Testis (tissue), 2 donors: ENCODE measurements around the gene TIGD3.

Experiments
- POLR2A ChIP-seq: fragments of 450-650 bp; IDR thresholded peaks from one replicate; pipeline ENCODE4 v1.6.1; 2017; ENCODE audit warnings: antibody characterized with exemption, mild to moderate bottlenecking, moderate library complexity
- TF ChIP-seq, protein P1 (sequence below), 3 experiments: fragments of 450-650 bp in 2 of 3; fragments of 200-600 bp in 1 of 3; sonication (generic) in 1 of 3; IDR thresholded peaks; one replicate each; pipeline ENCODE4 v1.5.1; 2016 to 2019; ENCODE audit warnings: antibody characterized with exemption in 3 of 3, mild to moderate bottlenecking in 2 of 3, moderate library complexity in 1 of 3

DNA sequence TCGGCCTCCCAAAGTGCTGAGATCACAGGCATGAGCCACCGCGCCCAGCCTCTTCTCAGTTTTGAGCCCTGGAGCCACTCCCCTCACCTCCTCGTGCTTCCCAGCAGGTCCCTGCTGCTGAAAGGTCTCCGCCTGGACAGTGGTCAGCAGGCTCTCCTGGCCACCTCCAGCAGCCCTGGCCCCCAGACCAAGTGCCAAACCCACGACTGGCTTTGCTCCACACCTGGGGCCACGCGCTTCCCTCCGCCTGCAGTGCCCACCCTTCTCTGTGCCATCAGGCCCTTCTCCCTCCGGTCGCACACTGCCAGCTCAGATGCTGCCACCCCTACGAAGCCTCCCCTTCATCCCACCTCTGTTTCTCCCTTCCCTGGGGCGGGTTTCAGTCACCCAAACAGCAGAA, 44.7 kb downstream of the TIGD3 start:
- no peak for TF ChIP-seq POLR2A
- TF ChIP-seq, protein P1, sequence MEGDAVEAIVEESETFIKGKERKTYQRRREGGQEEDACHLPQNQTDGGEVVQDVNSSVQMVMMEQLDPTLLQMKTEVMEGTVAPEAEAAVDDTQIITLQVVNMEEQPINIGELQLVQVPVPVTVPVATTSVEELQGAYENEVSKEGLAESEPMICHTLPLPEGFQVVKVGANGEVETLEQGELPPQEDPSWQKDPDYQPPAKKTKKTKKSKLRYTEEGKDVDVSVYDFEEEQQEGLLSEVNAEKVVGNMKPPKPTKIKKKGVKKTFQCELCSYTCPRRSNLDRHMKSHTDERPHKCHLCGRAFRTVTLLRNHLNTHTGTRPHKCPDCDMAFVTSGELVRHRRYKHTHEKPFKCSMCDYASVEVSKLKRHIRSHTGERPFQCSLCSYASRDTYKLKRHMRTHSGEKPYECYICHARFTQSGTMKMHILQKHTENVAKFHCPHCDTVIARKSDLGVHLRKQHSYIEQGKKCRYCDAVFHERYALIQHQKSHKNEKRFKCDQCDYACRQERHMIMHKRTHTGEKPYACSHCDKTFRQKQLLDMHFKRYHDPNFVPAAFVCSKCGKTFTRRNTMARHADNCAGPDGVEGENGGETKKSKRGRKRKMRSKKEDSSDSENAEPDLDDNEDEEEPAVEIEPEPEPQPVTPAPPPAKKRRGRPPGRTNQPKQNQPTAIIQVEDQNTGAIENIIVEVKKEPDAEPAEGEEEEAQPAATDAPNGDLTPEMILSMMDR (IDR thresholded peaks at IDR 0.05) = no peak
